ENCODE measurements around the gene IFNB1.

DNA sequence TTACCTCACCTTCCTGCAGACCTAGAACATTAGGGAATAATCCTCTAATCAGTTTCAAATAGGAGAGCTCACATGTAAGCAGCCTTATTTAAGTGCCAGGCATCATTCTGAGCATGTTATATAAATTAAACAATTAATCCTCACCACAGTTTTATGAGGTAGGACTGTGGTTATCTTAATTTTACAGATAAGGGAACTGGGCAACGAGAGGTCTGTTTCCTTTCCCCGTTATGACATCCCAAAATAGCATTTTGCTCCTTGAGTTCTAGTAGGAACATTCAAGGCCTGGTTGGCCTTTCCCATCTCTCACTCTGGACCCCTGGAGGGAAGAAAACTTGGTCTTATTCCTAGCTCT is 19.1 kb upstream of the IFNB1 start:
- TF ChIP-seq SP3 (tag by site-specific recombination; IDR thresholded peaks at IDR 0.05), result no peak
- no peak for TF ChIP-seq ZNF639 (tag by site-specific recombination; IDR thresholded peaks at IDR 0.05)
- no peak for TF ChIP-seq KLF7 (tag by site-specific recombination; IDR thresholded peaks at IDR 0.05; ENCODE audit: borderline replicate concordance)
- TF ChIP-seq, protein P1, sequence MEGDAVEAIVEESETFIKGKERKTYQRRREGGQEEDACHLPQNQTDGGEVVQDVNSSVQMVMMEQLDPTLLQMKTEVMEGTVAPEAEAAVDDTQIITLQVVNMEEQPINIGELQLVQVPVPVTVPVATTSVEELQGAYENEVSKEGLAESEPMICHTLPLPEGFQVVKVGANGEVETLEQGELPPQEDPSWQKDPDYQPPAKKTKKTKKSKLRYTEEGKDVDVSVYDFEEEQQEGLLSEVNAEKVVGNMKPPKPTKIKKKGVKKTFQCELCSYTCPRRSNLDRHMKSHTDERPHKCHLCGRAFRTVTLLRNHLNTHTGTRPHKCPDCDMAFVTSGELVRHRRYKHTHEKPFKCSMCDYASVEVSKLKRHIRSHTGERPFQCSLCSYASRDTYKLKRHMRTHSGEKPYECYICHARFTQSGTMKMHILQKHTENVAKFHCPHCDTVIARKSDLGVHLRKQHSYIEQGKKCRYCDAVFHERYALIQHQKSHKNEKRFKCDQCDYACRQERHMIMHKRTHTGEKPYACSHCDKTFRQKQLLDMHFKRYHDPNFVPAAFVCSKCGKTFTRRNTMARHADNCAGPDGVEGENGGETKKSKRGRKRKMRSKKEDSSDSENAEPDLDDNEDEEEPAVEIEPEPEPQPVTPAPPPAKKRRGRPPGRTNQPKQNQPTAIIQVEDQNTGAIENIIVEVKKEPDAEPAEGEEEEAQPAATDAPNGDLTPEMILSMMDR (tag by site-specific recombination; IDR thresholded peaks at IDR 0.05), result no peak
- no peak for TF ChIP-seq ZNF544 (tag by site-specific recombination; IDR thresholded peaks at IDR 0.05)
